HFFc6 (cell line): ENCODE data around the gene RIN2. TPM values are rescaled to one million over a fixed set of nuclear protein-coding genes. Genes with fewer than 3 reads are reported as not detected.

Experiments
- DNase-seq: peaks from one replicate; pipeline ENCODE4 v3.0.0-alpha.2; 2018
- H3K27ac Mint-ChIP-seq: 2 replicates; pipeline ENCODE4 v1.8.0; 2020; ENCODE audit warnings: mild to moderate bottlenecking, mixed read lengths
- H3K27me3 Mint-ChIP-seq: 2 replicates; pipeline ENCODE4 v1.8.0; 2021; ENCODE audit warnings: mild to moderate bottlenecking, moderate library complexity, mixed read lengths; ENCODE audit not compliant: insufficient read depth
- H3K36me3 Mint-ChIP-seq: 2 replicates; pipeline ENCODE4 v1.8.0; 2021; ENCODE audit warnings: low read depth, mixed read lengths
- H3K4me1 Mint-ChIP-seq: 2 replicates; pipeline ENCODE4 v1.8.0; 2020; ENCODE audit warnings: low read depth, mixed read lengths
- H3K4me3 Mint-ChIP-seq: 2 replicates; pipeline ENCODE4 v1.8.0; 2020; ENCODE audit warnings: mild to moderate bottlenecking, moderate library complexity, mixed read lengths
- H3K9me3 Mint-ChIP-seq: 2 replicates; pipeline ENCODE4 v1.8.0; 2020; ENCODE audit warnings: mild to moderate bottlenecking, mixed read lengths
- CTCF ChIP-seq: fragments of 200-600 bp; sonication (generic); IDR thresholded peaks from 2 replicates; pipeline ENCODE4 v1.5.0; 2021; ENCODE audit warnings: antibody characterized with exemption, mild to moderate bottlenecking
- total RNA-seq, 6 experiments: library from RNA; stranded (reverse); fragmentation: NEBNext Ultra II Directional; extraction: Animal tissue kit (Norgen Biotek cat#: 25700); gene quantifications; 2 replicates in 1 of 6; 3 replicates in 5 of 6; pipeline ENCODE4 v1.2.3, GENCODE V29; 2021

Gene RIN2
- total RNA-seq, 6 experiments from 2014 or later = 41.0 to 44.0 (median 43.5) TPM

- H3K4me3 Mint-ChIP-seq = no peak overlapping the region
- no peaks in the 10 kb centered on the region for H3K36me3 Mint-ChIP-seq
- DNase-seq = no peak
- TF ChIP-seq CTCF = no peak
- H3K27ac Mint-ChIP-seq = no peak overlapping the region
- H3K27me3 Mint-ChIP-seq = no peaks in the 10 kb centered on the region; the same call in 1 of the 2 replicates
- H3K4me1 Mint-ChIP-seq = peaks cover 20% of the 10 kb centered on the region
- H3K9me3 Mint-ChIP-seq = no peaks in the 10 kb centered on the region
Observed at GRCh38 chr20:19729672-19730071, 28.4 kb upstream of the RIN2 start.

- Mint-ChIP-seq H3K36me3 (no peaks in the 10 kb centered on the region), H3K27me3 (peaks cover 1% of the 10 kb centered on the region; the same call in 1 of the 2 replicates), H3K9me3 (no peaks in the 10 kb centered on the region), H3K4me1 (peaks cover 29% of the 10 kb centered on the region), H3K4me3 (no peak overlapping the region), H3K27ac (no peak overlapping the region)
- TF ChIP-seq CTCF = no peak
- no peak for DNase-seq
Observed at GRCh38 chr20:19730706-19731105, 27.4 kb upstream of the RIN2 start.

DNA sequence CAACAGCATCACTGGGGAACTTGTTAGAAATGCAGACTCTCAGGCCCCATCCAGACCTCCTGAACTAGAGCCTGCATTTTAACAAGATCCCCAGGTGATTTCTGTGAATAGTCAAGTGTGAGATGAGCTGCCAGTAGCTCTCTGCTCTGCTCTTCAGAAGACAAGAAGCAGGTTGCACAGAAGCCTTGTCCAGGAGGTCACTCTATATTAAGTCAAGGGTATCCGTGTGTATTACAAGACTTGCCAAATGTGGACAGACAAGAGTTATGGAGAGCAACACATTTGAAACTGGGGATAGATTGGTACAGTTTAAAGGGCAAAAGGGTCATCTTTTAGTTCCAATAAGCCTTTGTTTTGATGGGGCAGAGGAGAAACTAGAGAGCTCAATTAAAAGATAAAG is 23.2 kb upstream of the RIN2 start:
- DNase-seq = no peak
- peaks cover 1% of the 10 kb centered on the region; the same call in 1 of the 2 replicates for H3K27me3 Mint-ChIP-seq
- H3K9me3 Mint-ChIP-seq = no peaks in the 10 kb centered on the region
- H3K4me3 Mint-ChIP-seq = no peak overlapping the region
- H3K27ac Mint-ChIP-seq = 0 out of 2 replicates have a peak overlapping the region, but pooled peaks have one; percentile 3
- peaks cover 36% of the 10 kb centered on the region for H3K4me1 Mint-ChIP-seq
- TF ChIP-seq CTCF = no peak
- no peaks in the 10 kb centered on the region for H3K36me3 Mint-ChIP-seq

DNA sequence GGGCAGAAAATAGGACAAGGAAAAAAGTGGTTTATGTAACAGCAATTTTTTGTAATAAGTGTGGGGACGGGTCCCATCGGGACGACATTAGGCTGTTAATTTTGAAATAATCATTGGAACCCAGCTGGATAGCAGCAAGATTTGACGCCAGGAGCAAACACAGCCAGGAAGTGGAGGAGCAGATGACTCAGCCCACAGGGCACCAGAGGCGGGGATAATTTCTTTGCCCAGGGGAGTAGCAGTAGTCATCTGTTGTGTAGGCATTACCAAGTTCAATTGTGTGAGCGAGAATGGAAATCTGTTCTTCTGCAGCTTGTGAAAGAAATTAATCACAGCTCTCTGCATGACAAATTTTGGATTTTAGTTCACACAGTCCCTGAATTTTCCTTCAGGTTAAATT is 22.6 kb upstream of the RIN2 start:
- DNase-seq = peak; percentile 73
- Mint-ChIP-seq H3K4me3 (peak overlapping the region; percentile 29), H3K27me3 (peaks cover 1% of the 10 kb centered on the region), H3K9me3 (no peaks in the 10 kb centered on the region), H3K4me1 (peaks cover 36% of the 10 kb centered on the region), H3K27ac (no peak overlapping the region), H3K36me3 (no peaks in the 10 kb centered on the region)
- TF ChIP-seq CTCF = no peak

- Mint-ChIP-seq H3K9me3 (no peaks in the 10 kb centered on the region), H3K4me1 (peaks cover 39% of the 10 kb centered on the region), H3K27me3 (peaks cover 9% of the 10 kb centered on the region), H3K36me3 (no peaks in the 10 kb centered on the region), H3K27ac (no peak overlapping the region), H3K4me3 (no peak overlapping the region)
- no peak for TF ChIP-seq CTCF
- peak; percentile 24 for DNase-seq
Observed at GRCh38 chr20:19737025-19737424, 21.0 kb upstream of the RIN2 start.

DNA sequence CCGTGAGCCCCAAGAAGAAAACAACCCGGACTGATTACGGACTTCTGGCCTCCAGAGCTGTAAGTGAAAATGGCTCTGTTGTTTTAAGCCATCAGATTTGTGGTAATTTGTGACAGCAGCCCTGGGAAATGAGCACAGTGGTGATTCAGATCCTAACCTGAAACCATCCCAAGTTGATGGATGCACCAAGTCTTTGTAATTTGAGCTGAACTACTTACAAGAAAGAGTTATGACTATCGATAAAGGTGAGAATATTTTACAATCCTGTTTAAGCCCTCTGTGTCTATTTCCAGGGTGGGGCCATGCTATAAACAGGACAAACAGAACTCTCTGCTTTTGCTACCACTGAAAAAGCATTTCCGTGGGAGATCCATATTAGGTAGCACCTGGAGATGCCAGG is 19.1 kb upstream of the RIN2 start:
- peaks cover 41% of the 10 kb centered on the region for H3K4me1 Mint-ChIP-seq
- DNase-seq = no peak

More for the DNA sequence above, 19.1 kb upstream of the RIN2 start:
- H3K4me3 Mint-ChIP-seq = no peak overlapping the region
- H3K36me3 Mint-ChIP-seq = no peaks in the 10 kb centered on the region
- TF ChIP-seq CTCF = no peak
- H3K27ac Mint-ChIP-seq = no peak overlapping the region
- H3K27me3 Mint-ChIP-seq = peaks cover 24% of the 10 kb centered on the region
- no peaks in the 10 kb centered on the region for H3K9me3 Mint-ChIP-seq
